Endothelial cell of umbilical vein (primary cell): ENCODE results near the gene HESX1.

Source experiments
- CTCF ChIP-seq, 2 donors: IDR thresholded peaks; 1 replicate in 1 of 2; 2 replicates in 1 of 2; pipeline ENCODE4 v1.5.1; 2011; ENCODE audit warnings: low read length in 2 of 2, mild to moderate bottlenecking in 2 of 2, moderate library complexity in 2 of 2, control low read depth in 1 of 2, inconsistent platforms in 1 of 2, low read depth in 1 of 2; ENCODE audit not compliant: insufficient read depth in 1 of 2; ENCODE audit errors: extremely low read depth in 1 of 2
- FOS ChIP-seq: IDR thresholded peaks from 2 replicates; pipeline ENCODE4 v1.6.1; 2011; ENCODE audit warnings: mild to moderate bottlenecking, low read length, moderate library complexity, borderline replicate concordance; ENCODE audit not compliant: insufficient read depth
- JUN ChIP-seq: IDR thresholded peaks from 2 replicates; pipeline ENCODE4 v1.6.1; 2011; ENCODE audit warnings: borderline replicate concordance, low read depth; ENCODE audit not compliant: insufficient read length, insufficient read depth
- MAX ChIP-seq: IDR thresholded peaks from 2 replicates; pipeline ENCODE4 v1.6.1; 2011; ENCODE audit not compliant: insufficient read depth, insufficient read length
- POLR2A ChIP-seq: IDR thresholded peaks from 2 replicates; pipeline ENCODE4 v1.6.1; 2012; ENCODE audit warnings: low read depth, mild to moderate bottlenecking, control low read depth, low read length
- POLR2AphosphoS5 ChIP-seq: IDR thresholded peaks from 2 replicates; pipeline ENCODE4 v1.6.1; 2012; ENCODE audit warnings: low read depth, mild to moderate bottlenecking, control low read depth, low read length, moderate library complexity; ENCODE audit not compliant: insufficient read depth

- no peak for TF ChIP-seq CTCF (IDR thresholded peaks at IDR 0.05; ENCODE audit: extremely low read depth in 1 of 2, insufficient read depth in 1 of 2, low read depth in 1 of 2, low read length in 2 of 2)
- no peak for TF ChIP-seq POLR2AphosphoS5
- TF ChIP-seq POLR2A = no peak
- TF ChIP-seq FOS = no peak
- TF ChIP-seq MAX = no peak
- no peak for TF ChIP-seq JUN
Observed at GRCh38 chr3:57194641-57195040, 5.1 kb downstream of the HESX1 start.
